Stimulated activated CD4-positive, alpha-beta T cell treated with anti-CD3 and anti-CD28 coated beads, TNF-alpha, amount 100 ng/mL, for 1 hour (primary cell): ENCODE results near the gene CACYBP.
"Not testable (repeated sequence)": the region's sequence is repeated elsewhere in the genome, so short reads cannot be mapped to it uniquely, and the experiment has no call there.

Source experiments
- DNase-seq, 3 donors: peaks; one replicate each; pipeline ENCODE4 v3.0.0-alpha.2; 2020; ENCODE audit warnings: low read depth in 3 of 3, low spot score in 1 of 3

The CACYBP gene

GRCh38 chr1:175005085-175005783, 5.5 kb downstream of the CACYBP start:
- DNase-seq: no peak

DNA sequence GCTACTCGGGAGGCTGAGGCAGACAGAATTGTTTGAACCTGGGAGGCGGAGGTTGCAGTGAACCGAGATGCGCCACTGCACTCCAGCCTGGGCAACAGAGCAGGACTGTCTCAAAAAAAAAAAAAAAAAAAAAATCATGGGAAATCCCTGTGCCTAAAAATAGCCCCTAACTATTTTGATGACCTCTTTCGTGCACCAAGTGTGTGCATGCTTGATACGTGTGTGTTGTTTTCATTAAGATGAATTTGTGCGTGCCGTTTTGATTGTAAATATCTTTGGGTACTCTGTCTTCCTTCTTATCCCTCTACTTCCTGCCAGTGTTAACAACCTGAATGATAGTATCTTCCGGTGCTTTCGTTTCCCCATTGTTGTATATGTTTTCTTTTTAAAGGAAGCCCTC, 9.8 kb downstream of the CACYBP start:
- DNase-seq: no peak

DNA sequence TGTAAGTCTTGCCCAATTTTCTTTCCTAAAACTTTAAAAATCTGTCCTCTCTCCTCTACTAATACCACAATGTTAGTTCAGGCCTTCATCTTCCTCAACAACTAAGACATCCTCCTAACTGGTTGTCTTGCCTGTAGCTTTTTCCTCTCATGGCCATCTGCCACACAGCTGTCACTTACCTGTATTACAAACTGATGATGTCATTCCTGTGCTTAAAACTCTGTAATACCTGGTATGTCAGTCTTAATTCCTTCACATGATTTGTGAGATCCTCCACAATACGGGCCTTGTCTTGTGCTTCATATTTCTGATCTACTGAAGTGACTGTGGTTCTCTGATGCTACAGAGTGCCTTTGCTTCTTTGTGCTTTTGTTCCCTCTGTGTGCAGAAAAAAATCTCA, 13.7 kb downstream of the CACYBP start:
- DNase-seq: no peak

DNA sequence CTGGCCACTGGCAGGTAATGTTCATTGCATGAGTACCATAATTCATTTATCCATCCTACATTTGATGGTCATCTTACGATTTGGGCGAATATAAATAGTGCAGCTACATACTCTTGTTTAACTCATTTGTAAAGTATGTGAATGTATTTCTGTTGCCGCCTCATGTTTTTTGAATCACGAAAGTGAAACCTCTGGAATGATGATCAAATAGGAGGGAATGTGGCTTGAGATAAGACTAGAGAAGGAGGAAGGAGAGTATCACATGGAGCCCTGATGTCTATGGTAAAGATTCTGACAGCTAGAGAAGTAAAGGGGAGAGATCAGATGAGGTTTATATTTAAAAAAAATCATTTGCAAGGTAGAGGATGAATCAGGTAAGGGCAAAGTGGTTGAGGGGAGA, 15.5 kb downstream of the CACYBP start:
- DNase-seq: no peak

GRCh38 chr1:175019524-175019923, 19.8 kb downstream of the CACYBP start:
- DNase-seq: no peak

DNA sequence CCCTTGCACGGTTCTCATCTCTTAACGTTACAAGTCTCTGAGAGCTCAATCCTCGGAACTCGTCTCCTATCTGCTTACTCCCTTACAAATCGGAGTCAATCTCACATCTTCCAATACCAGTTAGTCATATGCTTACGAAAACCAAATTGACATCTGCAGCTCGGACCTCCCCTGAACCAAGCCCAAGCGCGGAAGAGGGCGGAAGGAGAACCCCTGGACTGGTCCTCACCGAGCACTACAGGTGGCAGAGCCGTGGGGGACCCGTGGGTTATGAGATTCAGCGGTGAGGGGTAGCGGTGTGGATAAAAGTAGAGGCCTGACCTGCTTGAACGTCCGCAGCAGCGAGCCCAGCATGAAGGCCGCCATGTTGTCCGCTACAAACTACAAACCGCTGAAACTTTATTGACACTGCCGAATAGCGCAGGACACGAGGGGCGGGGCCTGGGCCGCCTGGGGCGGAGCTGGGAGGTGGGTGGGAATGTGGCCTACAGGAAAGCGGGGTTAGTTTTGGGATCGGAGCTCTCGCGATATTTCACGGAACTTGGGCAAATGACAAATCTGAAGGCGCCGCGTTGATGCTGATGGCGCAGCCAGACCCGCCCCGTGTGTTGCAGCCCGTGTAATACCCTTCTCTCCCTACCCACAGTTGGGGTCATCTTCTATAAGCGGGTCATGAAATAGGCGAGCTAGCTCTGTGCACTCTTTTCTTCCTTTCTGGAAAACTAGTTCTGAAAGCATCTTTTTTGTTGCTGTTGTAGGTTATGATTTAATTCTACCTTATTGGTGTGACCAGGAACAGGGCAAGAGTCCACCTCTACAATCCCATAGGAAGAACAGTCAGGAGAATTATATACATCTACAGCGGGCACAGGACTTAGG, 23.5 kb downstream of the CACYBP start, which contains the start of gene MRPS14:
TSS of gene MRPS14 (minus strand) at position 383 of the 879 bp plus-strand sequence. CDS start at position 366, 17 bp downstream.
- DNase-seq: peak; percentile 94 to 97 (median 96)

DNA sequence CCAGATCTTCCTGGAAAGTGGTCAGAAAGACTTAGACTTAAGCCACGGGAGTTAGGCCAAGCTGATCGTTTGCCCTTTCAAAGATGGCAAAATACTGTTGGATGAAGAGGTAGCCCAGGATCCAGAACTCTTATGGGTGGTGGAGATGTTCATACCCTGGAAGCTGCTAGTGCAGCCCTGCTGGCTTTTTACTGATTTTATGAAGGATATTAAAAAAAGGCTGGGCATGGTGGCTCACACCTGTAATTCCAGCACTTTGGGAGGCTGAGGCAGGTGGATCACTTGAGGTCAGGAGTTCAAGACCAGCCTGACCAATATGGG, 24.1 kb downstream of the CACYBP start:
- not testable (repeated sequence) for DNase-seq

DNA sequence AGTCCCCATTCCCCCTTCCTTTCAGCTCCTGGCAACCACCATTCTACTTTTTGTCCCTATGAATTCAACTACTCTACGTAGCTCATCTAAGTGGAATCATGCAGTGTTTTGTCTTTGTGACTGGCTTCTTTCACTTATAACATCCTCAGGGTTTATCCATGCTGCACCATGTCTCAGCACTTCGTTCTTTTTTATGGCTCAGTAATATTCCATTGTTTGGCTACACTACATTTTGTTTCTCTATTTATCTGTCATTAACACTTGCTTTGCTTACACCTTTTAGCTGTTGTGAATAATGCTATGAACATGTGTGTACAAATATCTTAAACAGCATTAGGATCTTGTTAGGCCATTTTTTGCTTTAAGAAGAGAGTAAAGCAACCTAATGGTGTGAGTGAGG, 25.0 kb downstream of the CACYBP start:
- no peak for DNase-seq

DNA sequence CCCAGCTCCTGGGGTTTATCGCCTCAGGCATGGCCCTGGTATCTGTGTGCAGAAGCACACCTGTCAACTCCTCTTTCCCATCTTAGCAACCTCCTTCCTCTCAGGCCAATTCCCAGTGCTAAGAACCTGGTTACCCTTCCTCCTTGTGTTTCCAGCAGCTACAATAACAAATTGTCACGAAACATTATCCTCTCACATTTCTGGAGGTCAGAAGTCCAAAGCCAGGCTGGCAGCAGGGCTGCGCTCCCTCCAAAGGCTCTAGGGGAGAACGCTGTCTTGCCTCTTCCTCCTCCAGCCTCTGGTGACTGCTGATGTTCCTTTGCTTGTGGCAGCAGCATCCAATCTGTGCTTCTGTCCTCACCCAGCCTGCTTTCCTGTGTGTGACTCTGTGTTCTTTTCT, 34.2 kb downstream of the CACYBP start:
- DNase-seq: no peak

DNA sequence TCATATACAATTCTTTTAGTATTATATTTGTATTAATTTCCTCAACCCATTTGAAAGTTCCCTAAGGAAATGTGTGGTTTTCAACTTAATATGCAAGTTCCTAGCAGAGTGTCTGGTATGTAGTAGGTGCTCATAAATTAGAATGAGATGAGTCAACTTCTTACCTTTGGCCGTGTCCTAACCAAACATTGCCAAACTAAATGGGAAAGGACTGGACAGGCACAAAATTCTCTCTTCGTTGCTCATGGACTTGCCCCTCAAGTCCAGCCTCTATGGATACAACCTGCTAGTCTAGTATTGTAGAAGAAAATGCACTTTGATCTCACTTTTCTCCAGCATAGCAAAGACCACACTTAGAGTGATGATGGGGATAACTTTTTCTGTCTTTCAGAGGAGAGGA, 35.0 kb downstream of the CACYBP start:
- no peak for DNase-seq

DNA sequence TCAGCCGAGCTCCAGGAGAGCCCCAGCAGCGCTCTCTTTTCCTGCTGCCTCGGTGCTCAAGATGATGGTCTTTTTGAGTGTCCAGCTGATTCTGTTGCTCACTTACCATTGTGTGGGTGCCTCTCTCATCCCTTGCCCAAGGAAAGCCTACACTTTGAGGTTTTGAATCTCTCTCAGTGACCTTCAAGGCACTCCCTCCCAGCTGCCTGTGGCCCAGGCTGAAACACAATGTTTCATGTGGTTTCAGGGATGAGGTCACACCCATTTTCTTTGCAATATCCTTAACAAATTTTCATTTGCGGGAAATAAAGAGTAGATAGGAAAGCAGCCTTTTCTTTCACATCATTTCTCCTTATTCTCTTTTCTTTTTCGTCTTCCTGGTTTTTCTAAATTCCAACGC, 36.1 kb downstream of the CACYBP start:
- no peak for DNase-seq

DNA sequence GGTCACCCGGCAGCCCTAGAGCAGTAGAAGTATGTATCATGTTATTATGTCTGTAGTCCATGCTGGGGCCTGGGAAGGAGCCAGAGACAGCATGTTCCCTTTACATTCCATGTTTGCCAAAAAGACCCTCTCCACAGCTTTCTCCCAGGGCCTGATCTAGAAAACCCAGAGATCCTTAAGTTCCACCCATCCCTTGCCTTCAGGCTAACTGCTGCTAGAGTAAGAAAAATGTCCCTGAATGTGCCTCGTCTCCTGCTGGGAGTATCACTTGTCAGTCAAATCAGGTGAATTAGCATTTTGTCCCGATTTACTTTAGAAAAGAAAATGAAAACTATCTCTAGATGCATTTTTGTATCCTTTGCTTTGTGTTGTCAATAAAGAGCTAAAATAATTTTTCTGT, 36.7 kb downstream of the CACYBP start:
- no peak for DNase-seq

DNA sequence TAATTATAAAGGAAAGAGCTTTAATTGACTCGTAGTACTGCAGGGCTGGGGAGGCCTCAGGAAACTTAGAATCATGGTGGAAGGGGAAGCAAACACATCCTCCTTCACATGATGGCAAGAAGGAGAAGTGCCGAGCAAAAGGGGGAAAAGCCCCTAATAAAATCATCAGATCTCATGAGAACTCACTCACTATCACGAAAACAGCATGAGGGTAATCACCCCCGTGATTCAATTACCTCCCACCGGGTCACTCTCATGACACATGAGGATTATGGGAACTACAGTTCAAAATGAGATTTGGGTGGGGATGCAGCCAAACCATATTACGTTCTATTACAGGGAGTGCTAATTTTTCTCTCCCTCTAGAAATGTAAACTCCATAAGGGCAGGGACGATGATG, 37.7 kb downstream of the CACYBP start:
- no peak for DNase-seq

DNA sequence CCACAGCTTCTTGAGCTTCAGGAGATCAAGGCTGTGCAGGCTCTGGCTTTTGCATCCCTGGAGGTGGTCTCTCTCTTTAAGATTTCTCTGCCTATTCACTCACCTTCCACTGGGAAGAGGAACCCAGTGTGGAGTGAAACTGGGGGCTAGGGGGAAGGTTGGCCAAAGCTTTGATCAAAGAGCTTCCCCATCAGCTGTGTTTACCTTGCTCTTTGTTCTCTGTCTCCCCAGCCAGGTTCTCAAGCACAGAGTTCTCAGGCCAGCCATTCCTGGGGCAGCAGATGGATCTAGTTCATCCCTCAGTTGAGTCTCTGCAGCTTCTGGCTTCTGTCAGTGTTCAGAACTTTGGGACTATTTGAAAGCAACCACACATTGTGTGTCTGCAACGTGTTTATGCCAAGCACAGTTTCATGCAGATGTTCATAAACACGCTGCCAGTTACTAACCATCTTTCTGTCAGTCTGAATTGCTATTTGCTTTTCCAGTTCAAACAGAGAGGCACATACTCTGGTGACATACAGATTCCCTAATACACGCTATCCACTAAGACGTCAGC, 40.7 kb downstream of the CACYBP start:
- no peak for DNase-seq

DNA sequence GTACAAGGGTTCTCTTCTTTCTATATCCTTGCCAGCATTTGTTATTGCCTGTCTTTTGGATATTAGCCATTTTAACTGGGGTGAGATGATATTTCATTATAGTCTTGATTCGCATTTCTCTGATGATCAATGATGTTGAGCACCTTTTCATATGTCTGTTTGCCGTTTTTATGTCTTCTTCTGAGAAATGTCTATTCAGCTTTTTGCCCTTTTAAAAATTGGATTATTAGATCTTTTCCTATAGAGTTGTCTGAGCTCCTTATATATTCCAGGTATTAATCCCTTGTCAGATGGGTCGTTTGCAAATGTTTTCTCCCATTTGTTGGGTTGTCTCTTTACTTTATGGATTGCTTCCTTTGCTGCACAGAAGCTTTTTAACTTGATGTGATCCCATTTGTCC, 42.9 kb downstream of the CACYBP start:
- DNase-seq: no peak

- DNase-seq: no peak
These were observed 44.1 kb downstream of the CACYBP start for GRCh38 chr1:175043824-175044223.

GRCh38 chr1:175044591-175044990, 44.8 kb downstream of the CACYBP start:
- DNase-seq: not testable (repeated sequence)

GRCh38 chr1:175045097-175045496, 45.4 kb downstream of the CACYBP start:
- DNase-seq: no peak

- DNase-seq: no peak
These were observed 45.8 kb downstream of the CACYBP start for GRCh38 chr1:175045519-175045918.

GRCh38 chr1:175050992-175051391, 51.2 kb downstream of the CACYBP start:
- DNase-seq: no peak

DNA sequence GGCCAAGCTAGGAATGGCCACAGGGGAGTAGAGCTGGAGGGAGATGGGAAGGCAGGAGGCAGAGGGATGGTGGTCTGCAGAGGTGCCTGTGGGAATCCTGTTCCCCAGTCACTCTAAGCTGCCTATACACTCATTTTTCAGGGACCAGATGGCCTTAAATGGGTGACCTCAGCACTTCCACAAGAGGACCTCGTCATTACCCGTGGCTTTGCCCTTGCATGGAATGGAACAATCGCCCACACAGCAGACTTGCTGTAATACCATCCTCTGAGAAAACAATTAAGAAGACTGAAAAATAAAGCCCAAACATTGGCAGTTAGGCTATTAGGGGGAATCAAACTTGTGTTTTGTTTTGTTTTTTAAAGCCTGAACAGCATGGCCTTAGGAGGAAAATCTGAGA, 55.0 kb downstream of the CACYBP start:
- no peak for DNase-seq
